ENCODE measurements around the gene TNF.

The TNF gene

GRCh38 chr6:31578184-31579118, 3.1 kb downstream of the TNF start:
- Histone ChIP-seq H3K27me3 (no peaks in the 10 kb centered on the region), H3K27ac (no peak overlapping the region)
- no peak for TF ChIP-seq Cebpa-rat (IDR thresholded peaks at IDR 0.05)

GRCh38 chr6:31579119-31579505, 3.7 kb downstream of the TNF start:
- Histone ChIP-seq H3K27ac (no peak overlapping the region), H3K4me1 (peaks cover 92% of the 10 kb centered on the region)

More at GRCh38 chr6:31578184-31579118, 3.1 kb downstream of the TNF start:
- H3K4me2 ChIP-seq, result peak overlapping the region; percentile 98
- H3K9me3 ChIP-seq, result no peaks in the 10 kb centered on the region
- H3K4me1 ChIP-seq, result peaks cover 92% of the 10 kb centered on the region
- H4K20me1 ChIP-seq, result 0 out of 2 replicates have a peak, but pooled peaks cover 7% of the 10 kb centered on the region
- no peak overlapping the region for H3K4me3 ChIP-seq
- H3K36me3 ChIP-seq, result peaks cover 25% of the 10 kb centered on the region
- H3K9ac ChIP-seq, result no peak overlapping the region

GRCh38 chr6:31579546-31580437, 4.4 kb downstream of the TNF start:
- no peaks in the 10 kb centered on the region for H3K27me3 ChIP-seq
- H3K4me2 ChIP-seq, result peak overlapping the region; percentile 99
- peaks cover 25% of the 10 kb centered on the region for H3K36me3 ChIP-seq
- H3K4me1 ChIP-seq, result peaks cover 85% of the 10 kb centered on the region
- H3K27ac ChIP-seq, result no peak overlapping the region
- H3K4me3 ChIP-seq, result no peak overlapping the region
- H3K9ac ChIP-seq, result no peak overlapping the region
- TF ChIP-seq Cebpa-rat (IDR thresholded peaks at IDR 0.05), result no peak
- H3K9me3 ChIP-seq, result no peaks in the 10 kb centered on the region
- H4K20me1 ChIP-seq, result 0 out of 2 replicates have a peak, but pooled peaks cover 7% of the 10 kb centered on the region

More at GRCh38 chr6:31579119-31579505, 3.7 kb downstream of the TNF start:
- Histone ChIP-seq H3K4me2 (no peak overlapping the region; the same call in 1 of the 2 replicates), H3K9ac (no peak overlapping the region), H3K36me3 (peaks cover 25% of the 10 kb centered on the region), H3K9me3 (no peaks in the 10 kb centered on the region), H4K20me1 (0 out of 2 replicates have a peak, but pooled peaks cover 7% of the 10 kb centered on the region), H3K27me3 (no peaks in the 10 kb centered on the region), H3K4me3 (no peak overlapping the region)
- TF ChIP-seq Cebpa-rat (IDR thresholded peaks at IDR 0.05), result no peak

- TF ChIP-seq Cebpa-rat (IDR thresholded peaks at IDR 0.05), result peak; percentile 68
- H3K4me3 ChIP-seq, result peak overlapping the region; percentile 81
- no peaks in the 10 kb centered on the region for H3K9me3 ChIP-seq
- H3K4me2 ChIP-seq, result peak overlapping the region; percentile 99
- H3K4me1 ChIP-seq, result peaks cover 85% of the 10 kb centered on the region
- peaks cover 25% of the 10 kb centered on the region for H3K36me3 ChIP-seq
- peak overlapping the region; percentile 93 for H3K27ac ChIP-seq
- H3K9ac ChIP-seq, result peak overlapping the region; percentile 92
- 0 out of 2 replicates have a peak, but pooled peaks cover 7% of the 10 kb centered on the region for H4K20me1 ChIP-seq
- no peaks in the 10 kb centered on the region for H3K27me3 ChIP-seq
Observed at GRCh38 chr6:31580438-31580740, 5.0 kb downstream of the TNF start.

- Histone ChIP-seq H3K9me3 (no peaks in the 10 kb centered on the region), H4K20me1 (0 out of 2 replicates have a peak, but pooled peaks cover 7% of the 10 kb centered on the region), H3K9ac (peak overlapping the region; percentile 92), H3K27ac (peak overlapping the region; percentile 93), H3K4me2 (peak overlapping the region; percentile 99), H3K4me3 (peak overlapping the region; percentile 81), H3K4me1 (peaks cover 86% of the 10 kb centered on the region), H3K36me3 (peaks cover 25% of the 10 kb centered on the region), H3K27me3 (no peaks in the 10 kb centered on the region)
- TF ChIP-seq Cebpa-rat (IDR thresholded peaks at IDR 0.05), result no peak
Observed at GRCh38 chr6:31580807-31581433, 5.6 kb downstream of the TNF start.

- no peak for TF ChIP-seq Cebpa-rat (IDR thresholded peaks at IDR 0.05)
- H3K36me3 ChIP-seq, result peaks cover 25% of the 10 kb centered on the region
- H3K27ac ChIP-seq, result peak overlapping the region; percentile 93
- no peaks in the 10 kb centered on the region for H3K9me3 ChIP-seq
- H3K4me3 ChIP-seq, result peak overlapping the region; percentile 81
- H3K4me1 ChIP-seq, result peaks cover 86% of the 10 kb centered on the region
- H3K27me3 ChIP-seq, result no peaks in the 10 kb centered on the region
- H3K4me2 ChIP-seq, result peak overlapping the region; percentile 99
- H4K20me1 ChIP-seq, result 0 out of 2 replicates have a peak, but pooled peaks cover 6% of the 10 kb centered on the region
- H3K9ac ChIP-seq, result peak overlapping the region; percentile 92
Observed at GRCh38 chr6:31581434-31582229, 6.3 kb downstream of the TNF start.

GRCh38 chr6:31582230-31582643, 6.9 kb downstream of the TNF start, which contains the start of gene LTB:
TSS of gene LTB (minus strand) at chr6:31582424. CDS start at chr6:31582417, 7 bp downstream.
- peaks cover 86% of the 10 kb centered on the region for H3K4me1 ChIP-seq
- TF ChIP-seq Cebpa-rat (IDR thresholded peaks at IDR 0.05), result no peak
- H3K9me3 ChIP-seq, result no peaks in the 10 kb centered on the region
- H3K36me3 ChIP-seq, result peaks cover 19% of the 10 kb centered on the region
- peak within 1 kb of the TSS; percentile 93 for H3K27ac ChIP-seq
- H3K27me3 ChIP-seq, result no peaks in the 10 kb centered on the region
- 0 out of 2 replicates have a peak, but pooled peaks cover under 1% of the 10 kb centered on the region for H4K20me1 ChIP-seq
- H3K9ac ChIP-seq, result peak within 1 kb of the TSS; percentile 92
- peak within 1 kb of the TSS; percentile 99 for H3K4me2 ChIP-seq
- H3K4me3 ChIP-seq, result peak within 1 kb of the TSS; percentile 81

GRCh38 chr6:31585491-31585890, 10.1 kb downstream of the TNF start:
- peaks cover 80% of the 10 kb centered on the region for H3K4me1 ChIP-seq
- H3K4me2 ChIP-seq, result peak overlapping the region; percentile 88
- no peaks in the 10 kb centered on the region for H4K20me1 ChIP-seq
- no peaks in the 10 kb centered on the region for H3K9me3 ChIP-seq
- no peaks in the 10 kb centered on the region for H3K27me3 ChIP-seq
- TF ChIP-seq Cebpa-rat (IDR thresholded peaks at IDR 0.05), result no peak
- H3K9ac ChIP-seq, result no peak overlapping the region
- H3K27ac ChIP-seq, result peak overlapping the region; percentile 84
- H3K36me3 ChIP-seq, result no peaks in the 10 kb centered on the region
- H3K4me3 ChIP-seq, result no peak overlapping the region

Data from BLaER1 (cell line).